HG03439 (cell line): Measurements from ENCODE around the gene EIF4G3.
"Not testable (repeated sequence)": the region's sequence is repeated elsewhere in the genome, so short reads cannot be mapped to it uniquely, and the experiment has no call there.

Source experiments
- ATAC-seq: cut with Tn5 transposase; IDR thresholded peaks from one replicate; pipeline ENCODE4 v1.9.1; 2021; ENCODE audit warnings: mild to moderate bottlenecking, moderate library complexity; ENCODE audit not compliant: unreplicated experiment

The EIF4G3 gene

GRCh38 chr1:21153388-21153787 is 23.3 kb downstream of the EIF4G3 start:
- no peak for ATAC-seq

GRCh38 chr1:21152423-21153100 is 24.1 kb downstream of the EIF4G3 start:
- no peak for ATAC-seq

DNA sequence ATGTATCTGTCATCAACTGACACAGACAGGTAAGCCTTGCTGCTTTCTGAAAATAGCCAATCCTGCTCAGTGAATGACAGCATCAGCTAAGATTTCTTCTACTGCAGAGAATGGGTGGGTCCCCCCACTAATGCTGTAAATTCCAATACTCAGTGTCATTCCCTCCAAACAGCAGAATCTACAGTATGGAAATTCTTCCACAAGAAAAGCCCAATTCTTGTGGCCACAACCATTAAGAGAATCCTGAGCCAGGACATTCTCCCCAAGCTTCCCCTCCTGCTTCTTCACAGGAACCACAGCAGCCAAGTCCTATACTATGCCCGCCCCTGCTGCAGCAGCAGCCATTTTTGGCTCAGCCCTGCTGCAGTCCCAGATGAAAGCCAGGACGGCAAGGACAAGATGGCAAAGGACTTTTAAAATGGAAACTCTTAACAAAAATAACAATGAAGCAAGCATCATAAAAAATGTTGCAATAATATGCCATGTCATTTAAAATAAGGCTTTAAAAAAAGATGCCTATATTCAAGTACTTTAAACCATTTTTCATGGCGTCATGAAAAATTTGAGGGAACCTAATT is 26.8 kb downstream of the EIF4G3 start:
- ATAC-seq = no peak

- ATAC-seq = no peak
These were observed 27.3 kb downstream of the EIF4G3 start for GRCh38 chr1:21149430-21149854.

DNA sequence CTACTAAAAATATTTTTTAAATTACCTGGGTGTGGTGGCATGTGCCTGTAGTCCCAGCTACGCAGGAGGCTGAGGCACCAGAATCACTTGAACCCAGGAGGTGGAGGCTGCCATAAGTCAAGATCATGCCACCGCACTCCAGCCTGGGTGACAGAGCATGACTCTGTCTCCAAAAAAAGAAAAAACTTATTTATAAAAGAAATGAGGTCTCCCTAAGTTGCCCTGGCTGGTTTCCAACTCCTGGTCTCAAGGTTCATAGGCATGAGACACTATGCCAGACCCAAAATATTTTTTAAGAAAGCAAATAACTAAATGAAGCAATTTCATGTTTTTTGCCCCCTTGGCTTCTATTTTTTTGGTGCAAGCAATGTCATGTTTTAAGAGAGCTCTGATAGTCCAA is 32.9 kb downstream of the EIF4G3 start:
- ATAC-seq = no peak

DNA sequence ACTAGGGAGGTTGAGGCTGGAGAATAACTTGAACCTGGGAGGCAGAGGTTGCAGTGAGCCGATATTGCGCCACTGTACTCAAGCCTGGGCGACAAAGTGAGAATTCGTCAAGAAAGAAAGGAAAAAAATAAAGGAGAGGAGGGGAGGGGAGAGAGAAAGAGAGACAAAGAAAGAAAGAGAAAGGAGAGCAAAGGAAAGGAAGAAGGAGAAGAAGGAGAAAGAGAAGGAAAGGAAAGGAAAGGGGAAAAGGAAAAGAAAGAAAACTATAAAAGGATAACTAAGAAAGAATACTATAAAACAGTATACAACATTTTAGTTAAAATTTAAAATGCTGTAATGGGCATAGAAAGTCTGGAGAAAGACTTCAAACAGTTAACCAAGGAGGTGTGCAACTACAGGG is 33.6 kb downstream of the EIF4G3 start:
- no peak for ATAC-seq

GRCh38 chr1:21141030-21141429 is 35.7 kb downstream of the EIF4G3 start:
- no peak for ATAC-seq

DNA sequence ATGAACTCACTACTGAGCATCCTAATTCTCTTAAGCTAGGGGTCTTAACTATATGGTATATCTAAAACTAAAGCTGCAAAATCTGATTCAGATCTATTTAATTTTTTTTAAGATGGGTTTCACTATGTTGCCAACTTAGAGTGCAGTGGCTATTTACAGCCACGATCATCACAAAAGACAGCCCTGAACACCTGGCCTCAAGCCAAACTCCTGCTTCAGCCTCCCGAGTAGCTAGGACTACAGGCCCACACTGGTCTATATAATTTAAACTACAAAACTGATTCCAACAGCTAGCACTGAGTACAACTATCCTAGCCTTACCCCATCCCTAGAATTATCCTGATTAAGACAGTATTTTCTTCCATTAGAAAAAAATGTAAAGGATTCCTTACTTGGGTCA is 37.1 kb downstream of the EIF4G3 start:
- no peak for ATAC-seq

GRCh38 chr1:21136344-21136743 is 40.4 kb downstream of the EIF4G3 start:
- ATAC-seq = not testable (repeated sequence)

DNA sequence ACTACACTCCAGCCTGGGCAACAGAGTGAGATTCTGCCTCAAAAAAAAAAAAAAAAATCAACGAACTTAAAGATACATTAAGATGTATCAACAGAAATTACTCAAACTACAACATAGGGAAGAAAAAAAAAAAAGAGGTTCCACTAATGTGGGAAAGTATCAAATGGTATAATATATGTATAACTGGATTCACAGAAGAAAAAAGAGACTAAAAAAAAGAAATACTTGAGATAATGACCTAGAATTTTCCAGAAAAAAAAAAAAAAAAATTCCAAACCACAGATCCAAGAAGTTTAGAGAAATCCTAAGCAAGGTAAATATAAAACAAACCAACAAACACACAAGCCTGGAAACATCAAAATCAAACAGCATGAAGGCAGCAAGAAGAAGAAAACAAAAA is 45.5 kb downstream of the EIF4G3 start:
- ATAC-seq = no peak

DNA sequence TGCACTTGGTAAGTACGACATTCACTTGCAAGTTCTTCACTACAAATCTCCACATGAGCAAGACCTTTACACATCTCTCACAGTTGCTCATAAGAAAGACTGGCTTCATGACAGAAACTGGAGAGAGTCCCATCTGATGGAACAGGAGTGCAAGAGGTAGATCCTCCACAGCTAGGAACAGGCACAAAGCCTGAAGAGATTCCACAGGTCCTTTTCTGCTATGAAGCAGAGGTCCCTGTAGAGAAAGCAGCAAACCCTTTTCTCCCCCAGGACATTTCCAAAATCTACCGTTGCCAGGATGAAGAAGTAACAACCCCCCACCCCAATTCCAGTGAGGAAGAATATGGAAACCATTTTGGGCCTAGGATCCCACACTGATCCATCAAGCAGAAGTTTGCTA is 47.3 kb downstream of the EIF4G3 start:
- no peak for ATAC-seq

GRCh38 chr1:21126324-21126723 is 50.4 kb downstream of the EIF4G3 start:
- ATAC-seq = no peak

GRCh38 chr1:21124846-21125245 is 51.9 kb downstream of the EIF4G3 start:
- no peak for ATAC-seq

GRCh38 chr1:21123287-21123948 is 53.3 kb downstream of the EIF4G3 start:
- ATAC-seq = no peak

GRCh38 chr1:21121764-21122471 is 54.8 kb downstream of the EIF4G3 start:
- no peak for ATAC-seq

DNA sequence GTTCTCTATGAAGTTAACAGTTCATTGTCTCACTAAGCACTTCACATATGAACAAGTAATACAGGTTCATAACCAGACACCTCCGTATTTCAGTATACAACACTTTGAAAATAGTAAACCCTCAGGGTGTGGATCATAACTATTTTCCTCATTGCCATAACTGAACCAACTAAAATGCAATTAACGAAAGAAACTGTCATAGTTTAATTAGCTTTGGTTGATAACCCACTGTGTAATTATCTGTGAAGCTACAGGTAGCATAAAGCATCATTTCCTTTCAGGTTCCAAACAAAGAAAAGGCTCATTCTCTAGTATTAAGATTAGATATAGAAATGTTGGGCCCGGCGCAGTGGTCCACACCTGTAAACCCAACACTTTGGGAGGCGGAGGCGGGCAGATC is 58.5 kb downstream of the EIF4G3 start:
- no peak for ATAC-seq

DNA sequence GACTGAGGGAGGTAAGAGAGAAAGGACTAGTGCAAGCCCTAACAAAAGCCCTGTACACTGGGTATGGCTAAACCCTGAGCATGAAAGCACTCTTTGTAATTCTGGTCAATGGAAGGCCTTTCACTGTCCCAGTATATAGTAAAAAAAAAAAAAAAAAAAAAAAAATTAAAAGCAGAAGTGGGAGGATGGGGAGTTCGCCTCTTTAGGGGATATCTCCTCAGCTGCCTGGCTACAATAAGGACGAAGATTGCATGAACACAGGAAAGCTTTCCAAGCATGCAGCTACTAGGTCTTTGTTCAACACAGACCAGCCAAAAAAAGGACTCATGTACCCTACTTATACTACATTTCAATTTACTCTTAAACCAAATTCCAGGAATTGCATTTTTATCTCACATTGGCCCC is 59.1 kb downstream of the EIF4G3 start:
- no peak for ATAC-seq

DNA sequence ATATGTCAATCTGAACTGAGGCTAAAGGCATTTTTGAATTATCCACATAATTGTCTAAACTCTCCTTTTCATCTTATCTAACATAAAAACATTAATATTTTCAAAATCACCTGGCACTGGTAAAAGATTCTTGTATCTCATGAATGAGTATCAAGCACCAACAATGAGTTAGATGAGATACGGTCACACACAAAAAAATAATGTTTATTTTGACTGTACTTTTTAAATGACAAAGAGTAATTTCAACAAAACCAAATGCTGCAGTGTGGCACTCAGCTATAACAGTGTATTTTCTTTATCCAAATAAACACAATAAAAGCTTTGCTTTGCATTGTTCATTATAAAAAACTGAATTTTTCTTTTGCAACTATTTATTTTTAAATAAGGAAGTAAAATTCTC is 59.5 kb downstream of the EIF4G3 start:
- ATAC-seq = no peak

DNA sequence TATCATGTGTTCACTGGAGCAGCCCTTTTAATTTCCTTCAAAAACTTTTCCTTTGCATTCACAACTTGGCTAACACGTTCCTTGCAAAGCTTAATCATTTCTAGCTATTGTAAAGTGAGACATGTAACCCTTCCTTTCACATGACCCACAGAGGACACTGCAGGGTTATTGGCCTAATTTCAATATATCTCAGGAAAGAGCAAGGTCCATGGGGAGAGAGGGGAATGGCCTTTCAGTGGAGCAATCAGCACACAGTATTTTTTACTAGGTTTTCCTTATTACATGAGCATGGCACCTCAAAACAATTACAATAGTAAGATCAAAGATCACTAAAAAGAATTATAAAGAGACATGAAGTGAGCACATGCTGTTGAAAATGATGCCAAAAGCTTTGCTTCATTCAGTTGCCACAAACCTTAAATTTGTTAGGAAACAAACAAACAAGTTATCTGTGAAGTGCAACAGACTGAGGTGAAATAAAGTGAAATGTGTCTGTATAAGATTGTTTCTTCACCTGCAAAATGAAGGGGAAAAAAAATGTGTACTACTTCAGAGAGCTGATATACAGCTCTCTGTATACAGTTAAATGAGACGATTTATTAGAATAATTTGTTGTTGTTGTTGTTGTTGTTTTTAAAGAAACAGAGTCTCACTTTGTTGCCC is 61.5 kb downstream of the EIF4G3 start:
- no peak for ATAC-seq

- no peak for ATAC-seq
These were observed 62.3 kb downstream of the EIF4G3 start for GRCh38 chr1:21114431-21114830.

GRCh38 chr1:21110163-21110562 is 66.5 kb downstream of the EIF4G3 start:
- no peak for ATAC-seq
